GM23248 (cell line): ENCODE data around the gene KIF5A.

Experiments used
- EZH2 ChIP-seq: fragments of 200-600 bp; sonication (generic); IDR thresholded peaks from 2 replicates; pipeline ENCODE4 v1.6.1; 2018; ENCODE audit warnings: antibody characterized with exemption, mild to moderate bottlenecking; ENCODE audit not compliant: insufficient read depth, poor library complexity, severe bottlenecking
- EZH2phosphoT487 ChIP-seq: fragments of 200-600 bp; sonication (generic); IDR thresholded peaks from 2 replicates; pipeline ENCODE4 v1.6.1; 2018; ENCODE audit warnings: antibody characterized with exemption, moderate library complexity, mild to moderate bottlenecking, low read depth; ENCODE audit not compliant: insufficient read depth

- TF ChIP-seq EZH2phosphoT487, result no peak
- TF ChIP-seq EZH2, result no peak
Measured at GRCh38 chr12:57585156-57585555, 35.3 kb downstream of the KIF5A start.
